Activated T-cell treated with anti-CD3 and anti-CD28 coated beads for 1 hour (primary cell): ENCODE results near the gene ZSWIM5.
"Not testable (repeated sequence)": the region's sequence is repeated elsewhere in the genome, so short reads cannot be mapped to it uniquely, and the experiment has no call there.

ENCODE experiments used
- DNase-seq: peaks from one replicate; pipeline ENCODE4 v3.0.0-alpha.2; 2020; ENCODE audit warnings: low read depth

ZSWIM5 gene

GRCh38 chr1:45002650-45003645 lies 203.5 kb downstream of the ZSWIM5 start:
- no peak for DNase-seq

- DNase-seq, result not testable (repeated sequence)
Measured at GRCh38 chr1:45001576-45001975, 204.8 kb downstream of the ZSWIM5 start.

GRCh38 chr1:45001011-45001481 lies 205.4 kb downstream of the ZSWIM5 start:
- no peak for DNase-seq

- DNase-seq, result no peak
Measured at GRCh38 chr1:44999232-44999631, 207.2 kb downstream of the ZSWIM5 start.

GRCh38 chr1:44995467-44996238 lies 210.8 kb downstream of the ZSWIM5 start:
- DNase-seq, result no peak

- DNase-seq, result no peak
Measured at GRCh38 chr1:44994309-44994898, 212.0 kb downstream of the ZSWIM5 start.

- DNase-seq, result no peak
Measured at GRCh38 chr1:44988531-44989156, 217.8 kb downstream of the ZSWIM5 start.

- DNase-seq, result no peak
Measured at GRCh38 chr1:44985747-44986359, 220.6 kb downstream of the ZSWIM5 start.

GRCh38 chr1:44977372-44977771 lies 229.0 kb downstream of the ZSWIM5 start:
- DNase-seq, result not testable (repeated sequence)

GRCh38 chr1:44976252-44976651 lies 230.2 kb downstream of the ZSWIM5 start:
- DNase-seq, result no peak

GRCh38 chr1:44973645-44974044 lies 232.8 kb downstream of the ZSWIM5 start:
- no peak for DNase-seq

GRCh38 chr1:44970317-44970716 lies 236.1 kb downstream of the ZSWIM5 start:
- no peak for DNase-seq
